Memory B cell (primary cell): Measurements from ENCODE around the gene CAPN12.
A peak's percentile ranks its signal among the peaks of the same experiment; 100 is the strongest.

Source experiments
- ATAC-seq: fragments of 150-1000 bp; cut with Tn5 transposase; 2 replicates; pipeline ENCODE4 v1.10.0; 2021; ENCODE audit warnings: low read depth, mild to moderate bottlenecking, moderate library complexity
- DNase-seq, 2 donors: peaks; one replicate each; pipeline ENCODE4 v3.0.0; 2022; ENCODE audit warnings: low spot score in 2 of 2
- H3K27ac Mint-ChIP-seq: one replicate; pipeline ENCODE4 v1.8.0; 2022; ENCODE audit warnings: mild to moderate bottlenecking, moderate library complexity, mixed read lengths
- H3K27me3 Mint-ChIP-seq: one replicate; pipeline ENCODE4 v1.8.0; 2022; ENCODE audit warnings: mixed read lengths
- H3K36me3 Mint-ChIP-seq: one replicate; pipeline ENCODE4 v1.8.0; 2022; ENCODE audit warnings: mild to moderate bottlenecking, mixed read lengths
- H3K4me1 Mint-ChIP-seq: one replicate; pipeline ENCODE4 v1.8.0; 2022; ENCODE audit warnings: mixed read lengths
- H3K4me3 Mint-ChIP-seq: one replicate; pipeline ENCODE4 v1.8.0; 2022; ENCODE audit warnings: mild to moderate bottlenecking, moderate library complexity, mixed read lengths
- H3K9me3 Mint-ChIP-seq: one replicate; pipeline ENCODE4 v1.8.0; 2022; ENCODE audit warnings: mixed read lengths

Gene CAPN12

GRCh38 chr19:38690146-38690545, 54.1 kb downstream of the CAPN12 start:
- Mint-ChIP-seq H3K9me3 (no peaks in the 10 kb centered on the region), H3K27ac (no peak overlapping the region), H3K27me3 (no peaks in the 10 kb centered on the region), H3K36me3 (peaks cover 3% of the 10 kb centered on the region), H3K4me3 (no peak overlapping the region), H3K4me1 (peaks cover 51% of the 10 kb centered on the region)
- ATAC-seq, result no peak
- DNase-seq, result no peak

- peaks cover 3% of the 10 kb centered on the region for H3K36me3 Mint-ChIP-seq
Measured at GRCh38 chr19:38687837-38688378, 56.4 kb downstream of the CAPN12 start.

GRCh38 chr19:38686530-38686888, 57.8 kb downstream of the CAPN12 start:
- Mint-ChIP-seq H3K9me3 (no peaks in the 10 kb centered on the region), H3K27ac (peak overlapping the region; percentile 58), H3K27me3 (no peaks in the 10 kb centered on the region), H3K4me1 (peaks cover 40% of the 10 kb centered on the region), H3K4me3 (no peak overlapping the region), H3K36me3 (peaks cover 8% of the 10 kb centered on the region)
- ATAC-seq, result peak; percentile 80
- no peak for DNase-seq

More at GRCh38 chr19:38687837-38688378, 56.4 kb downstream of the CAPN12 start:
- ATAC-seq (no peak), DNase-seq (no peak)
- no peaks in the 10 kb centered on the region for H3K9me3 Mint-ChIP-seq
- peak overlapping the region; percentile 58 for H3K27ac Mint-ChIP-seq
- H3K4me1 Mint-ChIP-seq, result peaks cover 42% of the 10 kb centered on the region
- no peaks in the 10 kb centered on the region for H3K27me3 Mint-ChIP-seq
- H3K4me3 Mint-ChIP-seq, result no peak overlapping the region

GRCh38 chr19:38685666-38686529, 58.4 kb downstream of the CAPN12 start:
- DNase-seq (no peak), ATAC-seq (peak; percentile 33)
- Mint-ChIP-seq H3K4me1 (peaks cover 44% of the 10 kb centered on the region), H3K27ac (peak overlapping the region; percentile 58), H3K27me3 (no peaks in the 10 kb centered on the region), H3K4me3 (no peak overlapping the region), H3K9me3 (no peaks in the 10 kb centered on the region), H3K36me3 (peaks cover 11% of the 10 kb centered on the region)

- H3K9me3 Mint-ChIP-seq, result no peaks in the 10 kb centered on the region
- no peak for ATAC-seq
- no peaks in the 10 kb centered on the region for H3K27me3 Mint-ChIP-seq
- no peak overlapping the region for H3K4me3 Mint-ChIP-seq
- DNase-seq, result no peak
- peaks cover 47% of the 10 kb centered on the region for H3K4me1 Mint-ChIP-seq
- peak overlapping the region; percentile 58 for H3K27ac Mint-ChIP-seq
- H3K36me3 Mint-ChIP-seq, result peaks cover 11% of the 10 kb centered on the region
Measured at GRCh38 chr19:38684862-38685665, 59.2 kb downstream of the CAPN12 start.

GRCh38 chr19:38684078-38684861, 60.0 kb downstream of the CAPN12 start:
- H3K27ac Mint-ChIP-seq, result peak overlapping the region; percentile 46
- no peak for DNase-seq

GRCh38 chr19:38683393-38684077, 60.7 kb downstream of the CAPN12 start:
- Mint-ChIP-seq H3K4me1 (peaks cover 54% of the 10 kb centered on the region), H3K27ac (peak overlapping the region; percentile 46), H3K36me3 (peaks cover 9% of the 10 kb centered on the region), H3K4me3 (no peak overlapping the region), H3K9me3 (no peaks in the 10 kb centered on the region), H3K27me3 (no peaks in the 10 kb centered on the region)
- ATAC-seq (peak; percentile 14), DNase-seq (no peak)

More at GRCh38 chr19:38684078-38684861, 60.0 kb downstream of the CAPN12 start:
- H3K36me3 Mint-ChIP-seq, result peaks cover 11% of the 10 kb centered on the region
- H3K9me3 Mint-ChIP-seq, result no peaks in the 10 kb centered on the region
- peak; percentile 47 for ATAC-seq
- no peaks in the 10 kb centered on the region for H3K27me3 Mint-ChIP-seq
- H3K4me3 Mint-ChIP-seq, result no peak overlapping the region
- peaks cover 50% of the 10 kb centered on the region for H3K4me1 Mint-ChIP-seq

- DNase-seq, result no peak
- H3K36me3 Mint-ChIP-seq, result peaks cover 9% of the 10 kb centered on the region
- H3K27ac Mint-ChIP-seq, result peak overlapping the region; percentile 17
- no peak for ATAC-seq
- no peaks in the 10 kb centered on the region for H3K27me3 Mint-ChIP-seq
- peaks cover 59% of the 10 kb centered on the region for H3K4me1 Mint-ChIP-seq
- H3K4me3 Mint-ChIP-seq, result no peak overlapping the region
- H3K9me3 Mint-ChIP-seq, result no peaks in the 10 kb centered on the region
Measured at GRCh38 chr19:38682872-38683392, 61.3 kb downstream of the CAPN12 start.

GRCh38 chr19:38682195-38682867, 61.9 kb downstream of the CAPN12 start:
- Mint-ChIP-seq H3K4me3 (no peak overlapping the region), H3K4me1 (peaks cover 60% of the 10 kb centered on the region), H3K27me3 (no peaks in the 10 kb centered on the region), H3K9me3 (no peaks in the 10 kb centered on the region), H3K27ac (peak overlapping the region; percentile 17), H3K36me3 (peaks cover 9% of the 10 kb centered on the region)
- DNase-seq, result no peak
- ATAC-seq, result no peak
